DND-41 (cell line): Measurements from ENCODE around the gene BTBD2.

Source experiments
- EZH2 ChIP-seq: IDR thresholded peaks from 3 replicates; pipeline ENCODE4 v1.6.1; 2012; ENCODE audit warnings: borderline replicate concordance, low read depth, mild to moderate bottlenecking, moderate library complexity, low read length, inconsistent platforms; ENCODE audit not compliant: severe bottlenecking
- TF ChIP-seq, protein P1 (sequence below): IDR thresholded peaks from 2 replicates; pipeline ENCODE4 v1.5.1; 2012; ENCODE audit warnings: borderline replicate concordance, low read length, moderate library complexity, mild to moderate bottlenecking; ENCODE audit not compliant: poor library complexity, severe bottlenecking; ENCODE audit errors: extremely low read depth

DNA sequence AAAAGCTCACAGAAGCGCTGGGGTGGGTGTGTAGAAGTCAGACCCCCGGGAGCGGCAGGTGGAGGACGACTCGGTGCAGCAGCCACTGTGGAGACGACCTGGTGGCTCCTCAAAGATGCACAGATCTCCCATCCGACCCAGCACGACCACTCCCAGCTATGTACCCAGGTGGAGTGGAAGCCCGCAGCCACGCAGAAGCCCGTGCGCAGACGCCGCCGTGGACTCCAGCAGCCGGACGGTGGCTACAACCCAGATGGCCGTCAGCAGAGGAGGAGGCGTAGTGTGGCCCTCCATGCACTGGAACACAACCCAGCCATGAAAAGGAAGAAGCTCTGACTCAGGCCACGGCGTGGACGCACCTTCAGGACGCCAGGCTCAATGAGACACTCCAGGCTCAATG lies 52.8 kb downstream of the BTBD2 start:
- no peak for TF ChIP-seq EZH2
- TF ChIP-seq, protein P1, sequence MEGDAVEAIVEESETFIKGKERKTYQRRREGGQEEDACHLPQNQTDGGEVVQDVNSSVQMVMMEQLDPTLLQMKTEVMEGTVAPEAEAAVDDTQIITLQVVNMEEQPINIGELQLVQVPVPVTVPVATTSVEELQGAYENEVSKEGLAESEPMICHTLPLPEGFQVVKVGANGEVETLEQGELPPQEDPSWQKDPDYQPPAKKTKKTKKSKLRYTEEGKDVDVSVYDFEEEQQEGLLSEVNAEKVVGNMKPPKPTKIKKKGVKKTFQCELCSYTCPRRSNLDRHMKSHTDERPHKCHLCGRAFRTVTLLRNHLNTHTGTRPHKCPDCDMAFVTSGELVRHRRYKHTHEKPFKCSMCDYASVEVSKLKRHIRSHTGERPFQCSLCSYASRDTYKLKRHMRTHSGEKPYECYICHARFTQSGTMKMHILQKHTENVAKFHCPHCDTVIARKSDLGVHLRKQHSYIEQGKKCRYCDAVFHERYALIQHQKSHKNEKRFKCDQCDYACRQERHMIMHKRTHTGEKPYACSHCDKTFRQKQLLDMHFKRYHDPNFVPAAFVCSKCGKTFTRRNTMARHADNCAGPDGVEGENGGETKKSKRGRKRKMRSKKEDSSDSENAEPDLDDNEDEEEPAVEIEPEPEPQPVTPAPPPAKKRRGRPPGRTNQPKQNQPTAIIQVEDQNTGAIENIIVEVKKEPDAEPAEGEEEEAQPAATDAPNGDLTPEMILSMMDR: no peak
